Activated CD8-positive, alpha-beta T cell treated with anti-CD3 and anti-CD28 coated beads, Interleukin-2, amount 10 ng/mL, durations not matched to agents 7 days and 5 days (primary cell): ENCODE measurements around the gene TBCEL. TPM values are rescaled to one million over a fixed set of nuclear protein-coding genes. Genes with fewer than 3 reads are reported as not detected.

Experiments used
- ATAC-seq: fragments of 150-1000 bp; cut with Tn5 transposase; one replicate; pipeline ENCODE4 v1.10.0; 2021; ENCODE audit warnings: moderate library complexity
- CTCF ChIA-PET: fragments of 350-600 bp; sonication (Branson Sonifier 250); formaldehyde crosslinking; loops from one replicate; lab custom pipeline; 2021; ENCODE audit warnings: antibody characterized with exemption; lab: Charles Lee
- POLR2A ChIA-PET: fragments of 350-600 bp; sonication (Branson Sonifier 250); formaldehyde crosslinking; loops from one replicate; lab custom pipeline; 2021; ENCODE audit warnings: antibody characterized with exemption; lab: Charles Lee
- DNase-seq: peaks from one replicate; pipeline ENCODE4 v3.0.0-alpha.2; 2020
- H3K27ac Mint-ChIP-seq: one replicate; pipeline ENCODE4 v1.8.0; 2021; ENCODE audit warnings: mild to moderate bottlenecking, mixed read lengths
- H3K27me3 Mint-ChIP-seq: one replicate; pipeline ENCODE4 v1.8.0; 2021; ENCODE audit warnings: low read depth, mixed read lengths
- H3K36me3 Mint-ChIP-seq: one replicate; pipeline ENCODE4 v1.8.0; 2021; ENCODE audit warnings: low read depth, mixed read lengths
- H3K4me1 Mint-ChIP-seq: one replicate; pipeline ENCODE4 v1.8.0; 2021; ENCODE audit warnings: low read depth, mixed read lengths
- H3K4me3 Mint-ChIP-seq: one replicate; pipeline ENCODE4 v1.8.0; 2021; ENCODE audit warnings: mild to moderate bottlenecking, mixed read lengths
- H3K9me3 Mint-ChIP-seq: one replicate; pipeline ENCODE4 v1.8.0; 2022; ENCODE audit warnings: mixed read lengths; ENCODE audit not compliant: insufficient read depth
- total RNA-seq, 2 experiments: library from RNA; stranded (reverse); gene quantifications; one replicate each; pipeline ENCODE4 v1.2.3, GENCODE V29; 2021

TBCEL gene
- total RNA-seq, 2 experiments from 2014 or later: 10.1 to 10.6 TPM

DNA sequence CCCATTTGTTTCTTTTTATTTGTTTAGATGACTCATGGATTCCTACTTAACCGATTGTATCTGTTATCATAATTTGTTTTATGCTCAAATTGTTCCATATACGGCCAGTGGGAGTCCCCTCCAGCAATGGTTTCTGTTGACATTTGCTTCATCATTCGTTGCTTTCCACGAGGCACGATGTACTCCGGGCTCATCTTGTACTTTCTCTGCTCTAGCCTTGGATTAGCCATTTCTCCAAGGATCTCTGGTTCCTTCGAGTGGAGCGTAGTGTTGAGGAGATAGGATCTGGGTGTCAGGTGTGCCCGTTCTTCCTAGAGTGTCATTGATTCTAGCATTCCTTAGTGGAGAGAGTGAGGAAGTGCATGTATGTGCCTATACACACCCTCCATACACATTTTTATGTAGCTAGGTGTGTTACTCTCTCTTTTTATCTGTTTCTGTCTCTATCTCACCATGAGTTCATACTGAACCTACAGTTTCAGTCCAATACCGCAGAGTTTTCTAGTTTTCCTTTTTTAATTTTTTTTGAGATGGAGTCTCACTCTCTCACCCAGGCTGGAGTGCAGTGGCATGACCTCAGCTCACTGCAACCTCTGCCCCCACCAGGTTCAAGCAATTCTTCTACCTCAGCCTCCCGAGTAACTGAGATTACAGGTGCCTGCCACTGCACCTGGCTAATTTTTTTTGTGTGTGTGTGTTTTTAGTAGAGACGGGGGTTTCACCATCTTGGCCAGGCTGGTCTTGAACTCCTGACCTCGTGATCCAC lies 108.5 kb downstream of the TBCEL start:
- ATAC-seq (no peak), DNase-seq (no peak)
- H3K36me3 Mint-ChIP-seq: no peaks in the 10 kb centered on the region
- no peaks in the 10 kb centered on the region for H3K27me3 Mint-ChIP-seq
- H3K27ac Mint-ChIP-seq: no peak overlapping the region
- H3K4me3 Mint-ChIP-seq: no peak overlapping the region
- ChIA-PET CTCF (no interaction called here), POLR2A (no interaction called here)
- H3K4me1 Mint-ChIP-seq: no peaks in the 10 kb centered on the region
- H3K9me3 Mint-ChIP-seq: no peaks in the 10 kb centered on the region

DNA sequence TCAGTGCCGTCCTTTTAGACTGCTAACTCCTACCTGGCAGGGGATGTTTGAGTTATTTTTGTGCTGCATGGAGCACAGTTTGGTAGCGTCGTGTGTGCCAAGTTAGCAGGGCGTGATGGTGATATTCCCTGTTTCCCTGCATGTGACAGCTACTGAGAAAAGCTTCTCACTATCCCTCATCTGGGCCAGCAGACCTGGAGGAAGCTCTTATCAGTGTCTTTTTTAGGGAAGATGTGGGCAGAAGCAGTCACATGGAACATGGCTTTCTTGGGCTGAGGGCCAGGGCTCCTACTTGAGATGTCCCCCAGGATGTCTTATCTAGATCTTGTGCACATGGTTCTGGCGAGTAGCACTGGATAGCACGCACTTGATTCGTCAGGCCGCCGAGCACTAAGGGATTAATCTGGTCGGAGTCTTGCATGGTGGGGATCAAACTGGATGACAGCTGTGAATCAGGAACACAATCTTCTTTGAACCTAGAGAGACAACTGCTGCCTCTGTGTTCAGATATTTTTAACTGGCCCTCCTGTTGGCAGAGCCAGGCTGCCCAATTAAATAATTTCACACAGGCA lies 110.9 kb downstream of the TBCEL start:
- Mint-ChIP-seq H3K27ac (no peak overlapping the region), H3K36me3 (no peaks in the 10 kb centered on the region), H3K9me3 (no peaks in the 10 kb centered on the region), H3K4me1 (no peaks in the 10 kb centered on the region), H3K27me3 (no peaks in the 10 kb centered on the region), H3K4me3 (no peak overlapping the region)
- CTCF ChIA-PET: no interaction called here
- DNase-seq (no peak), ATAC-seq (no peak)
- POLR2A ChIA-PET: no interaction called here

DNA sequence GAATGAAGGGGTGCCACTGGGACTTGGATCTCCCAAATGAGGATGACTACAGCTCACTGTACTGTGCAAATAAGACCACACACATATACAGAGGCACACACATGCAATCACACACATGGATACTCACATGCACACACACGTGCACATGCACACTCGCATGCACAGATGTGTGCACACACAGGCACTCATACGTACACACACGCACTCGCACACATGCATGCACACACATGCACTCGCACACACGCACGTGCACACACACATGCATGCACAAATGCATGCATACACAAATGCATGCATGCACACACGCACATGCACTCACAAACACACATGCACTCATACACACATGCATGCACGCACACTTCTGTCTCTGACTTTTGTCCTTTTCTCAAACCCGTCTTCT lies 113.1 kb downstream of the TBCEL start:
- Mint-ChIP-seq H3K27ac (no peak overlapping the region), H3K4me1 (no peaks in the 10 kb centered on the region), H3K4me3 (no peak overlapping the region), H3K36me3 (no peaks in the 10 kb centered on the region), H3K27me3 (no peaks in the 10 kb centered on the region), H3K9me3 (no peaks in the 10 kb centered on the region)
- POLR2A ChIA-PET: no interaction called here
- ATAC-seq (no peak), DNase-seq (no peak)
- CTCF ChIA-PET: no interaction called here

DNA sequence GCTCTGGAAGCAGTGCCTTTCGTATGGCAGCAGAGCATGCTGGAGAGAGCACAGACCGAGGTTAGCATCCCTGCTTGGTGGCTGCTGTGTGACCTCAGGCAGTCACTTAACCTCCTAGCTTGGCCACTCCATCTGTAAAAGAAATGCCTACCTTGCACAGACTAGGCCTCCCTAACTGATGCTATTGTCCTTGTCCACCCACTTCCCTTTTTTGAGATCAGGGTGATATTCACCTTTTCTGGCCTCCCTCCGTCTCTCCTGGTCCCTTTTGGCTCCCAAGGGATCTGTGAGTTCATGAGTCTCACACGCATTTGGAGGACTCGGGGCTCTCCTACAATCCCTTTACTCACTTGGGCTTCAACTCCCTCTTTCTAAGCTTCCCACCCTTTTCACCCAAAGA lies 114.4 kb downstream of the TBCEL start:
- Mint-ChIP-seq H3K4me1 (no peaks in the 10 kb centered on the region), H3K27ac (no peak overlapping the region), H3K9me3 (no peaks in the 10 kb centered on the region), H3K27me3 (no peaks in the 10 kb centered on the region), H3K4me3 (no peak overlapping the region), H3K36me3 (no peaks in the 10 kb centered on the region)
- no peak for DNase-seq
- ChIA-PET CTCF (no interaction called here), POLR2A (no interaction called here)
- ATAC-seq: no peak

DNA sequence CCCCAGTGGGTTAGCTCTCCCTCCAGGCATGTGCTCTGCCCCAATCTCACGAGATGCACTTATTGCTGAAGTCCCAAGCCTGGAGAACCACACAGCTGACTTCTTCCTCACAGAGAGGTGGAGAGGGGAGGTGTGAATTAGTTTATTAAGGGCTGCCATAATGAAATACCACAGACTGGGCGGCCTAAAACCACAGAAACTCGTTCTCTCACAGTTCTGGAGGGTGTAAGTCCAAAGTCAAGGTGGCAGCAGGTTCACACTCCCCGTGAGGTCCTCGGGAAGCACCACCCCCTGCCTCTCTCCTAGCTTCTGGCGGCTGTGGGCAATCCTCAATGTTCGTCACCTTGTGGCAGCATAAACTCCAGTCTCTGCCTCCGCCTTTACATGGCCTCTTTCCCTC lies 116.5 kb downstream of the TBCEL start:
- no peak overlapping the region for H3K4me3 Mint-ChIP-seq
- POLR2A ChIA-PET: interaction anchor here (0.6 kb wide), 1 partner anchor 188 kb away, joined by 3 read pairs; no protein-coding TSS in a partner anchor
- ATAC-seq: no peak
- no peak overlapping the region for H3K27ac Mint-ChIP-seq
- H3K4me1 Mint-ChIP-seq: no peaks in the 10 kb centered on the region
- CTCF ChIA-PET: no interaction called here
- H3K36me3 Mint-ChIP-seq: no peaks in the 10 kb centered on the region
- no peaks in the 10 kb centered on the region for H3K9me3 Mint-ChIP-seq
- no peak for DNase-seq
- no peaks in the 10 kb centered on the region for H3K27me3 Mint-ChIP-seq

Other genes with a start within 250 kb of the TBCEL start
- under 1 TPM; 0.13 to 0.21 TPM for gene TECTA, start 77.1 kb downstream of the TBCEL start, total RNA-seq